Naive thymus-derived CD8-positive, alpha-beta T cell (primary cell): ENCODE measurements around the gene OR52B4. TPM values are rescaled to one million over a fixed set of nuclear protein-coding genes. Genes with fewer than 3 reads are reported as not detected.
"Not testable (repeated sequence)": the region's sequence is repeated elsewhere in the genome, so short reads cannot be mapped to it uniquely, and the experiment has no call there.

Source experiments
- ATAC-seq, 2 donors: fragments of 150-1000 bp; cut with Tn5 transposase in 1 of 2; sonication (Bioruptor Pico), chemical (Tn5 transposase) in 1 of 2; 1 replicate in 1 of 2; 2 replicates in 1 of 2; pipeline ENCODE4 v1.10.0; 2021; ENCODE audit warnings: mild to moderate bottlenecking in 2 of 2, moderate library complexity in 2 of 2
- POLR2A ChIA-PET: fragments of 350-600 bp; sonication (Branson Sonifier 250); formaldehyde crosslinking; loops from one replicate; lab custom pipeline; 2021; ENCODE audit warnings: antibody characterized with exemption; lab: Charles Lee
- DNase-seq, 10 donors: peaks; one replicate each; pipeline versions ENCODE4 v3.0.0 to v3.0.0-alpha.2; 2020 to 2022
- H3K27ac Mint-ChIP-seq, 10 donors: one replicate each; pipeline ENCODE4 v1.8.0; 2020 to 2022; ENCODE audit warnings: mild to moderate bottlenecking in 10 of 10, mixed read lengths in 10 of 10, moderate library complexity in 4 of 10, inconsistent platforms in 1 of 10
- H3K27me3 Mint-ChIP-seq, 5 donors: one replicate each; pipeline ENCODE4 v1.8.0; 2021 to 2022; ENCODE audit warnings: mixed read lengths in 5 of 5
- H3K36me3 Mint-ChIP-seq, 3 donors: one replicate each; pipeline ENCODE4 v1.8.0; 2020 to 2022; ENCODE audit warnings: mixed read lengths in 3 of 3, mild to moderate bottlenecking in 2 of 3, inconsistent platforms in 1 of 3
- H3K4me1 Mint-ChIP-seq, 4 donors: one replicate each; pipeline ENCODE4 v1.8.0; 2021 to 2022; ENCODE audit warnings: mixed read lengths in 4 of 4
- H3K4me3 Mint-ChIP-seq, 10 donors: one replicate each; pipeline ENCODE4 v1.8.0; 2020 to 2022; ENCODE audit warnings: mild to moderate bottlenecking in 10 of 10, mixed read lengths in 10 of 10, moderate library complexity in 6 of 10, inconsistent platforms in 1 of 10
- H3K9me3 Mint-ChIP-seq, 9 donors: one replicate each; pipeline ENCODE4 v1.8.0; 2020 to 2022; ENCODE audit warnings: mixed read lengths in 9 of 9, mild to moderate bottlenecking in 3 of 9, inconsistent platforms in 1 of 9, moderate library complexity in 1 of 9
- polyA plus RNA-seq, 3 donors: library from polyadenylated mRNA; unstranded; fragments of 300-500 nt; fragmentation: Illumina TruSeq; gene quantifications; one replicate each; pipeline ENCODE4 v1.2.3, GENCODE V29; 2021
- total RNA-seq, 8 experiments: library from RNA in 2 of 8; stranded (reverse) in 2 of 8; gene quantifications; one replicate each; pipeline ENCODE4 v1.2.3 and lab custom pipeline; 2021 to 2026

The OR52B4 gene
- total RNA-seq (not detected), polyA plus RNA-seq (not detected), total RNA-seq (lab: John Stamatoyannopoulos, UW) (0 to 0.14 (median 0) reads per million in 6 experiments)

GRCh38 chr11:4368286-4368685 is at the start of gene OR52B4:
TSS of gene OR52B4 (minus strand) at chr11:4368386. CDS start at chr11:4368295, 91 bp downstream.
- Mint-ChIP-seq H3K9me3 (peaks cover 0 to 8% (median 2%) of the 10 kb centered on the region in 9 donors), H3K27ac (peak within 1 kb of the TSS in 1 of 10 donors; percentile 13), H3K36me3 (no peaks in the 10 kb centered on the region), H3K4me1 (no peaks in the 10 kb centered on the region), H3K27me3 (peaks cover 0 to 1% (median 0%) of the 10 kb centered on the region in 5 donors), H3K4me3 (no peak within 1 kb of the TSS)
- POLR2A ChIA-PET: no interaction called here
- DNase-seq (no peak), ATAC-seq (no peak)

GRCh38 chr11:4416816-4417215 is 48.6 kb upstream of the OR52B4 start:
- Mint-ChIP-seq H3K4me3 (no peak overlapping the region), H3K27ac (peak overlapping the region in 1 of 10 donors; percentile 1), H3K27me3 (peaks cover 3 to 14% (median 6%) of the 10 kb centered on the region in 5 donors), H3K9me3 (no peaks in the 10 kb centered on the region), H3K4me1 (no peaks in the 10 kb centered on the region), H3K36me3 (no peaks in the 10 kb centered on the region)
- no peak for ATAC-seq
- DNase-seq: no peak
- POLR2A ChIA-PET: no interaction called here

GRCh38 chr11:4416306-4416705 is 48.1 kb upstream of the OR52B4 start:
- POLR2A ChIA-PET: no interaction called here
- no peaks in the 10 kb centered on the region for H3K9me3 Mint-ChIP-seq
- no peaks in the 10 kb centered on the region for H3K4me1 Mint-ChIP-seq
- no peak for DNase-seq
- H3K27ac Mint-ChIP-seq: peak overlapping the region in 1 of 10 donors; percentile 1
- ATAC-seq: no peak
- H3K27me3 Mint-ChIP-seq: peaks cover 3 to 14% (median 6%) of the 10 kb centered on the region in 5 donors
- no peak overlapping the region for H3K4me3 Mint-ChIP-seq
- H3K36me3 Mint-ChIP-seq: no peaks in the 10 kb centered on the region

GRCh38 chr11:4406206-4406605 is 38.0 kb upstream of the OR52B4 start:
- ATAC-seq, POLR2A ChIA-PET, H3K27ac Mint-ChIP-seq, DNase-seq, H3K4me3 Mint-ChIP-seq, H3K4me1 Mint-ChIP-seq: not testable (repeated sequence)
- Mint-ChIP-seq H3K36me3 (peaks cover 2 to 19% (median 12%) of the 10 kb centered on the region in 3 donors), H3K9me3 (peaks cover 0 to 42% (median 12%) of the 10 kb centered on the region in 9 donors), H3K27me3 (peaks cover 2 to 29% (median 17%) of the 10 kb centered on the region in 5 donors)

GRCh38 chr11:4393858-4394223 is 25.7 kb upstream of the OR52B4 start:
- POLR2A ChIA-PET: interaction anchor here (1.6 kb wide), 1 partner anchor 10 kb away, joined by 3 read pairs; no protein-coding TSS in a partner anchor
- H3K27me3 Mint-ChIP-seq: peaks cover 0 to 18% (median 6%) of the 10 kb centered on the region in 5 donors
- ATAC-seq: no peak

GRCh38 chr11:4393209-4393857 is 25.1 kb upstream of the OR52B4 start, which contains the start of gene TRIM21:
TSS of gene TRIM21 (minus strand) at chr11:4393702. CDS start at chr11:4390409, 3,293 bp downstream.
- H3K27ac Mint-ChIP-seq: peak within 1 kb of the TSS; percentile 87 to 98 (median 96)
- peak; percentile 68 to 91 (median 87) for DNase-seq
- peak within 1 kb of the TSS; percentile 81 to 97 (median 92) for H3K4me3 Mint-ChIP-seq
- POLR2A ChIA-PET: interaction anchor here (1.6 kb wide), 1 partner anchor 10 kb away, joined by 3 read pairs; no protein-coding TSS in a partner anchor
- peaks cover 0 to 12% (median 4%) of the 10 kb centered on the region in 5 donors for H3K27me3 Mint-ChIP-seq
- ATAC-seq: peak; percentile 98
- peaks cover 6 to 30% (median 20%) of the 10 kb centered on the region in 3 donors for H3K36me3 Mint-ChIP-seq
- peaks cover 0 to 12% (median 5%) of the 10 kb centered on the region in 9 donors for H3K9me3 Mint-ChIP-seq
- peaks cover 33 to 58% (median 50%) of the 10 kb centered on the region in 4 donors for H3K4me1 Mint-ChIP-seq

More at GRCh38 chr11:4393858-4394223, 25.7 kb upstream of the OR52B4 start:
- Mint-ChIP-seq H3K4me3 (peak overlapping the region; percentile 81 to 97 (median 92)), H3K4me1 (peaks cover 33 to 54% (median 49%) of the 10 kb centered on the region in 4 donors), H3K27ac (peak overlapping the region; percentile 87 to 98 (median 96)), H3K36me3 (peaks cover 11 to 25% (median 16%) of the 10 kb centered on the region in 3 donors), H3K9me3 (peaks cover 0 to 18% (median 10%) of the 10 kb centered on the region in 9 donors)
- DNase-seq: no peak

GRCh38 chr11:4388221-4388620 is 20.0 kb upstream of the OR52B4 start:
- Mint-ChIP-seq H3K27ac (peak overlapping the region in 2 of 10 donors; percentile 15 to 65), H3K4me1 (peaks cover 28 to 47% (median 37%) of the 10 kb centered on the region in 4 donors), H3K36me3 (peaks cover 4 to 78% (median 43%) of the 10 kb centered on the region in 3 donors), H3K4me3 (no peak overlapping the region), H3K27me3 (no peaks in the 10 kb centered on the region), H3K9me3 (no peaks in the 10 kb centered on the region)
- DNase-seq (no peak), ATAC-seq (no peak)
- POLR2A ChIA-PET: no interaction called here

- no peaks in the 10 kb centered on the region for H3K9me3 Mint-ChIP-seq
- H3K36me3 Mint-ChIP-seq: peaks cover 4 to 74% (median 47%) of the 10 kb centered on the region in 3 donors
- ATAC-seq (no peak), DNase-seq (no peak)
- peaks cover 12 to 30% (median 22%) of the 10 kb centered on the region in 4 donors for H3K4me1 Mint-ChIP-seq
- H3K27ac Mint-ChIP-seq: peak overlapping the region in 8 of 10 donors; percentile 7 to 78 (median 32)
- POLR2A ChIA-PET: no interaction called here
- no peaks in the 10 kb centered on the region for H3K27me3 Mint-ChIP-seq
- H3K4me3 Mint-ChIP-seq: no peak overlapping the region
Observed at GRCh38 chr11:4385978-4386740, 18.0 kb upstream of the OR52B4 start.

- peaks cover 0 to 5% (median 0%) of the 10 kb centered on the region in 4 donors for H3K4me1 Mint-ChIP-seq
- POLR2A ChIA-PET: no interaction called here
- H3K27ac Mint-ChIP-seq: no peak overlapping the region
- no peaks in the 10 kb centered on the region for H3K27me3 Mint-ChIP-seq
- no peak for DNase-seq
- ATAC-seq: no peak
- H3K36me3 Mint-ChIP-seq: peaks cover 4 to 38% (median 26%) of the 10 kb centered on the region in 3 donors
- no peaks in the 10 kb centered on the region for H3K9me3 Mint-ChIP-seq
- H3K4me3 Mint-ChIP-seq: no peak overlapping the region
Observed at GRCh38 chr11:4381901-4382300, 13.7 kb upstream of the OR52B4 start.

GRCh38 chr11:4375431-4376140 is 7.4 kb upstream of the OR52B4 start:
- Mint-ChIP-seq H3K27me3 (peaks cover 0 to 5% (median 1%) of the 10 kb centered on the region in 5 donors), H3K4me1 (no peaks in the 10 kb centered on the region), H3K36me3 (no peaks in the 10 kb centered on the region), H3K9me3 (no peaks in the 10 kb centered on the region), H3K4me3 (no peak overlapping the region), H3K27ac (no peak overlapping the region)
- ATAC-seq (no peak), DNase-seq (no peak)
- POLR2A ChIA-PET: no interaction called here

GRCh38 chr11:4370166-4370565 is 2.0 kb upstream of the OR52B4 start:
- Mint-ChIP-seq H3K4me1 (no peaks in the 10 kb centered on the region), H3K4me3 (no peak overlapping the region), H3K27me3 (peaks cover 0 to 5% (median 1%) of the 10 kb centered on the region in 5 donors), H3K9me3 (no peaks in the 10 kb centered on the region), H3K27ac (no peak overlapping the region), H3K36me3 (no peaks in the 10 kb centered on the region)
- POLR2A ChIA-PET: no interaction called here
- ATAC-seq: no peak
- DNase-seq: no peak

GRCh38 chr11:4348142-4348541 is 20.0 kb downstream of the OR52B4 start:
- H3K4me3 Mint-ChIP-seq, H3K36me3 Mint-ChIP-seq, H3K27ac Mint-ChIP-seq, DNase-seq, H3K4me1 Mint-ChIP-seq, POLR2A ChIA-PET, ATAC-seq: not testable (repeated sequence)
- Mint-ChIP-seq H3K9me3 (peaks cover 0 to 13% (median 3%) of the 10 kb centered on the region in 9 donors), H3K27me3 (peaks cover under 1 to 10% (median 8%) of the 10 kb centered on the region in 5 donors)
